GM10847 (cell line): ENCODE measurements around the gene EGLN1.

ENCODE experiments used
- POLR2A ChIP-seq: IDR thresholded peaks from 2 replicates; pipeline ENCODE4 v1.6.1; 2011; ENCODE audit not compliant: insufficient read length; ENCODE audit errors: extremely low read depth

Gene EGLN1

DNA sequence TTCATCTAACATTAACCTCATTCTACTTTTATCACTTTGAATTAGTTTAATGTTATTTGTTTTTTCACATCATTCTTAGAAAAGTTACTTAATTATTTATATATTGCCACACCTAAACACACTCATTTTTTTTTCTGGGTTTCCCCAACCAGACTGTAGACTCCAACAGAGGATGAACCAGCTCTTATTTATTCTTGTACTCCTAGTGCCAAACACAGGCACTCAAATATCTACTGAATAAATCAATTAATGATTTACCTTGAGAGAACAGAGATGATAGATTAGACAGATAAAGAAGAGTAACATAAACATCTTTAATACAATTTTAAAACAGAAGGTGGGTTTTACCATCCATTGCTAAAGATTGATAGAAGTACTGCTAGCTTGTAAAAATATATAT lies 35.6 kb downstream of the EGLN1 start:
- TF ChIP-seq POLR2A, result no peak

GRCh38 chr1:231385416-231385748 lies 36.7 kb downstream of the EGLN1 start:
- no peak for TF ChIP-seq POLR2A

DNA sequence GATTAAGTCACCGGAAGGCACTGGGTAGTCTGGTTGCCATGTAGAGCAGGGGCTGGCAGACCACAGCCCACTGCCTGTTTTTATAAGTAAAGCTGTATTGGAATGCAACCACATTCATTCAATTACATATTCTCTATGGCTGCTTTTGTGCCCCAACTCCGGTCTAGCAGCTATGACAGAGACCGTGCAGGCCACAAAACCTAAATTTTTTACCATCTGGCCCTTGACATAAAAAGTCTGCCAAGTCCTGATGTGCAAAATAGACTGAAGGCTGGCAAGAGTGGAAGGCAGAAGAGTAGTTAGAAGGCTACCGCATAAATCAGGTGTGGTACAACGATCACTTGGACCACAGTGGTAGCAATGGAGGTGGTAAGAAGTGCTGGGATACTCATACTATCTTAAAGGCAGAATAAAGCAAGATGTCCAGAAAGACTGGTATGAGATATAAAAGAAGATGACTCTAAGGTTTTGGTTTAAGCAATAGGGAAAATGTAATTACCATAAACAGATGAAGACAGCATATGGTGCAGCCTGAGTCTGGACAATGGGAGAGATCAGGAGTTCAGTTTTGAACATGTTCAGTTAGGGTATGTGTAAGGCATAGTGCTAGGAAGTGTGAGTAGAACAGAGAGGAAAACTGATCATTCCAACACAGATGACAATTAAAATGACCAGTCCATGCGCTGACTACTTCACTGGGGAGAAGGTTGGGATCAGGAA lies 37.2 kb downstream of the EGLN1 start:
- TF ChIP-seq POLR2A, result no peak

- TF ChIP-seq POLR2A, result no peak
Observed at GRCh38 chr1:231383159-231383860, 38.8 kb downstream of the EGLN1 start.

- TF ChIP-seq POLR2A, result no peak
Observed at GRCh38 chr1:231382426-231382825, 39.7 kb downstream of the EGLN1 start.

DNA sequence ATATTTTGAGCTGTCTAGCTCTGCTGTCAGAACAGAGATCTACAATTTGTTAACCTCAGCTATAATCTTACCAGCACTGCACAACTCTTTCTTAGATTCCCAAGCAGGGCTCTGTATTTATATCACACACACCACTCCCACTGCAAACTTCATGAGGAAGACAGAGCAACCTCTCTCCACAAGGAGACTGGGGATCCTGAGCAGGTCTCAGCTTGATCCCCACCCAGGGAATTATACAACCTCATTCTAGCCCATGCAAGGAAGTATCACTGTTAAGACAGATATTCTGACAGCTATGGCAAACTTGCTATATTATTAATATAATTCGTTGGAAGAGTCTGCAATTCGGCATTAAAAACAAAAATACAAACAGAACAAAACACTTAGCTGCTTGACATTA lies 40.4 kb downstream of the EGLN1 start:
- no peak for TF ChIP-seq POLR2A

- TF ChIP-seq POLR2A, result no peak
Observed at GRCh38 chr1:231376875-231377549, 45.1 kb downstream of the EGLN1 start.

- TF ChIP-seq POLR2A, result no peak
Observed at GRCh38 chr1:231376101-231376500, 46.0 kb downstream of the EGLN1 start.

GRCh38 chr1:231374394-231374793 lies 47.7 kb downstream of the EGLN1 start:
- no peak for TF ChIP-seq POLR2A

GRCh38 chr1:231372501-231372900 lies 49.6 kb downstream of the EGLN1 start:
- no peak for TF ChIP-seq POLR2A

DNA sequence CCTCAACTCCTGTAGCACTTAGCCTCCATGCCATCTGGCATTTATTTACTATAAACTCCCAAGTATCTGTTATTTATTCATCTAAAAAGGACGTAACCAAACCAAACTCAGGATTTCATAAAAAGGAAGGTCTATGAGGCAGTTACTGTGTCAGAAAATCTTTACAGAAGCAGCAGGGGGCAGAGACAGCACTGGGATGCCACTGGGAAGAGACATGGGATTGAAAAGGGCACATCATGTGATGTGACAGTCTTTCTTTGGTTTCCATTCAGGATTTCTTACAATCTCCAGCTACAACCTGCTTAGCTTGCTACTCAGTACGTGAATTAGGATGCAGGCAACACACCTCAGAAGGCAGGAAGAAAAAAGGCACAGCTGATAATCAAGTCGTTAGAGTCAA lies 52.8 kb downstream of the EGLN1 start:
- TF ChIP-seq POLR2A, result no peak

DNA sequence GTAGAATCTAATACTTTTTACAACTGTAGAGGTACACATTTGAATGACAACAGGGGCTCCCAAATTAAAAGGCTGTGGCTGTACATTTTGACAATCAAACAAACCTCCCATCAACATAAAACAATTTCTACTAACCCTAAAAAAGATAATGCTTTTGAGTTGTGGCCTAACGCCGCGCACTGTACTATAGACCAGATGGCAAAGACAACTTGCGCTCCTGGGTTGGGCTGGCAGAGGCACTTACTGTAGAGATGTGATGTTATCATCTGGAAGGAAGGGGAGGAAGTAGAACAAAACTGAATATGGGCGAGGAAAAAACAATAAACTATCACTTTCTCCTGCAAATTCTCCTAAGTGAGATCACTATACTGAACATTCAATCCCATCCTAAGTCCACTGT lies 57.9 kb downstream of the EGLN1 start:
- TF ChIP-seq POLR2A, result no peak

- no peak for TF ChIP-seq POLR2A
Observed at GRCh38 chr1:231363624-231364023, 58.5 kb downstream of the EGLN1 start.

- TF ChIP-seq POLR2A, result no peak
Observed at GRCh38 chr1:231362325-231362724, 59.8 kb downstream of the EGLN1 start.

- TF ChIP-seq POLR2A, result no peak
Observed at GRCh38 chr1:231359113-231359512, 63.0 kb downstream of the EGLN1 start.

GRCh38 chr1:231357831-231358354 lies 64.2 kb downstream of the EGLN1 start:
- TF ChIP-seq POLR2A, result no peak
